Neural crest cell (in vitro differentiated cells): ENCODE measurements around the gene WFDC2. TPM values are rescaled to one million over a fixed set of nuclear protein-coding genes. Genes with fewer than 3 reads are reported as not detected.

Source experiments
- DNase-seq: peaks from one replicate; pipeline ENCODE4 v3.0.0; 2021; ENCODE audit warnings: low read depth, mixed read lengths, low spot score
- H3K27ac Mint-ChIP-seq: one replicate; pipeline ENCODE4 v1.8.0; 2021; ENCODE audit warnings: mild to moderate bottlenecking, mixed read lengths; ENCODE audit not compliant: unreplicated experiment
- H3K27me3 Mint-ChIP-seq: 2 replicates; pipeline ENCODE4 v1.8.0; 2021; ENCODE audit warnings: low read depth, mild to moderate bottlenecking, mixed read lengths
- H3K36me3 Mint-ChIP-seq: 2 replicates; pipeline ENCODE4 v1.8.0; 2021; ENCODE audit warnings: low read depth, mild to moderate bottlenecking, mixed read lengths
- H3K4me1 Mint-ChIP-seq: 2 replicates; pipeline ENCODE4 v1.8.0; 2021; ENCODE audit warnings: mixed read lengths
- H3K4me3 Mint-ChIP-seq: one replicate; pipeline ENCODE4 v1.8.0; 2021; ENCODE audit warnings: mild to moderate bottlenecking, mixed read lengths
- H3K9me3 Mint-ChIP-seq: 2 replicates; pipeline ENCODE4 v1.8.0; 2021; ENCODE audit warnings: mixed read lengths
- total RNA-seq: library from RNA; stranded (reverse); gene quantifications from 2 replicates; pipeline ENCODE4 v1.2.1, GENCODE V29; 2021
- TF ChIP-seq, protein P1 (sequence below): fragments of 200-600 bp; sonication (generic); conservative IDR thresholded peaks from 2 replicates; pipeline ENCODE4 v1.5.0; 2021; ENCODE audit warnings: antibody characterized with exemption, mild to moderate bottlenecking

Gene WFDC2
- total RNA-seq, 1 donor from 2014 or later, result 7.4 TPM

DNA sequence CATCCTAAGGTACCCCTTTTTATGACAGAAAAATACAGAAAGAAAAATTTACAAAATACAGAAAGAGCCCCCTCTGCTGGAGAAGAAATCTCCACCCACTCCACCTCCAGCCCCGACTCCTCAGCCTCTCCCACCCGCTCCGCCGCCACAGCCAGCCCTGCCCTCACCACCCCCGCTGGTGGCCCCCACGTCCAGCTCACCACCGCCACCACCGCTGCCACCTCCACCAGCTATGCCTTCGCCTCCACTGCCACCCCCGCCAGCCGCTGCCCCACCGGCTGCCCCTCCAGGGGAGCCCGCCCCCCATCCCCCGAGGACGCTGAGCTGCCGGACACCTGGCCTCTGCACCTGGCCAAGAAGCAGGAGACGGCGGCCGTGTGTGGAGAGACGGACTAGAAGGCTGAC, 17.7 kb downstream of the WFDC2 start:
- DNase-seq, result no peak
- Mint-ChIP-seq H3K9me3 (no peaks in the 10 kb centered on the region), H3K4me3 (no peak overlapping the region), H3K4me1 (no peaks in the 10 kb centered on the region), H3K27me3 (no peaks in the 10 kb centered on the region), H3K27ac (no peak overlapping the region), H3K36me3 (no peaks in the 10 kb centered on the region)
- TF ChIP-seq, protein P1, sequence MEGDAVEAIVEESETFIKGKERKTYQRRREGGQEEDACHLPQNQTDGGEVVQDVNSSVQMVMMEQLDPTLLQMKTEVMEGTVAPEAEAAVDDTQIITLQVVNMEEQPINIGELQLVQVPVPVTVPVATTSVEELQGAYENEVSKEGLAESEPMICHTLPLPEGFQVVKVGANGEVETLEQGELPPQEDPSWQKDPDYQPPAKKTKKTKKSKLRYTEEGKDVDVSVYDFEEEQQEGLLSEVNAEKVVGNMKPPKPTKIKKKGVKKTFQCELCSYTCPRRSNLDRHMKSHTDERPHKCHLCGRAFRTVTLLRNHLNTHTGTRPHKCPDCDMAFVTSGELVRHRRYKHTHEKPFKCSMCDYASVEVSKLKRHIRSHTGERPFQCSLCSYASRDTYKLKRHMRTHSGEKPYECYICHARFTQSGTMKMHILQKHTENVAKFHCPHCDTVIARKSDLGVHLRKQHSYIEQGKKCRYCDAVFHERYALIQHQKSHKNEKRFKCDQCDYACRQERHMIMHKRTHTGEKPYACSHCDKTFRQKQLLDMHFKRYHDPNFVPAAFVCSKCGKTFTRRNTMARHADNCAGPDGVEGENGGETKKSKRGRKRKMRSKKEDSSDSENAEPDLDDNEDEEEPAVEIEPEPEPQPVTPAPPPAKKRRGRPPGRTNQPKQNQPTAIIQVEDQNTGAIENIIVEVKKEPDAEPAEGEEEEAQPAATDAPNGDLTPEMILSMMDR, result peak; percentile 61

DNA sequence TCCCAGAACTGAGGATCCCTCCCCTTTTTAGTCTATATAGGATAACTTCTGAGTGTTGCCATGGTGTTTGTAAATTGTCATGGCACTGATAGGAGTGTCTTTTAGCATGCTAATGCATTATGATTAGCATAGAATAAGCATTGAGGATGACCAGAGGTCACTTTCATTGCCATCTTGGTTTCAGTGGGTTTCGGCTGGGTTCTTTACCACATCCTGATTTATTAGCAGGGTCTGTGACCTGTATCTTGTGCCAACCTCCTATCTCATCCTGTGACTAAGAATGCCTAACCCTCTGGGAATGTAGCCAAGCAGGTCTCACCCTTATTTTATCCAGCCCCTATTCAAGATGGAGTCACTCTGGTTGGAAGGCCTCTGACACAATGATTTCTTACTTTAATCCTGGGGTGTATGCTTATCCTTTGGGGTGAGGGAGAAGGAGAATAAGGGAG, 19.6 kb downstream of the WFDC2 start:
- no peak for DNase-seq
- H3K36me3 Mint-ChIP-seq, result no peaks in the 10 kb centered on the region
- H3K27ac Mint-ChIP-seq, result no peak overlapping the region
- no peaks in the 10 kb centered on the region for H3K4me1 Mint-ChIP-seq
- TF ChIP-seq, protein P1, result no peak
- H3K4me3 Mint-ChIP-seq, result no peak overlapping the region
- H3K9me3 Mint-ChIP-seq, result no peaks in the 10 kb centered on the region
- H3K27me3 Mint-ChIP-seq, result no peaks in the 10 kb centered on the region

DNA sequence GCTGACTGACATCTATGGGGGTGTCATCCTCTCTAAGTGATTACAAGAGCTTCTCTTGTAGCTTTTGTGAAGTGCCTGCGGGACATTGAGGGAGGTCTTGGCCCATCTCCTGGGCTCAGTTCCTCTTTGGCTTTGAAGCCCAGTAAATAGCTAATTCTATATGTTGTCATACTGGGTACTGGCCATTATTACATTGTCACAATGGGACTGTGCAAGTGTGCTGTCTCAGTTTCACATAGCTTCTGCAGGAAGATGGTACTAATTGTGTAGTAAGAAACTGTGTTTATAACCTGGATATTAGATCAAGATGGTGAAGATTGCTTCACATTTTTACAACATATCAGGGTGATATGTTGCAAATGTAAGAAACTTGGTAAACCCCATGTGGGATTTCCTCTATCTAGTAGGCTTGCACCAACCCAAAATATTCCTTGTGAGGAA, 26.0 kb downstream of the WFDC2 start:
- Mint-ChIP-seq H3K36me3 (no peaks in the 10 kb centered on the region), H3K4me1 (no peaks in the 10 kb centered on the region), H3K9me3 (no peaks in the 10 kb centered on the region), H3K4me3 (no peak overlapping the region), H3K27me3 (peaks cover 24% of the 10 kb centered on the region), H3K27ac (no peak overlapping the region)
- TF ChIP-seq, protein P1, result no peak
- DNase-seq, result no peak

DNA sequence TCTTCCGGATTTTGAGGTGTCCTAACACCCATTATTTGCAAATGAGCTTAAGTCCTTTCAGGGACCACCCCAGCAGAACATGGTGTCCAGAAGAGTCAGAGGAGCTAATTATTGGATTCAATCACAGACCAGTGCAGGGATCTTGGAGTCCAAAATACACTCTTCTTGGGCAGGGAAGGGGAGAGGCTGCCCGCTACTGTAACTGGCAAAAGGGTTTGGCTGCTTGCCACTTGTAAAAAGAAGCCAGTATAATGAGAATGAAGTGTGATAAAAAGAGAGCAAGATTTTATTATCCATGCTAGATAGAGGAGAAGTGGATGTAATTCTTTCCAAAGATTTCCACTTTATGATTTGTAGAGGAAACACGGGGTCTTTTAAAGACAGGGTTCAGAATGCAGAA, 26.6 kb downstream of the WFDC2 start:
- Mint-ChIP-seq H3K9me3 (no peaks in the 10 kb centered on the region), H3K27me3 (peaks cover 27% of the 10 kb centered on the region), H3K27ac (no peak overlapping the region), H3K36me3 (no peaks in the 10 kb centered on the region), H3K4me3 (no peak overlapping the region), H3K4me1 (no peaks in the 10 kb centered on the region)
- TF ChIP-seq, protein P1, result no peak
- DNase-seq, result no peak

DNA sequence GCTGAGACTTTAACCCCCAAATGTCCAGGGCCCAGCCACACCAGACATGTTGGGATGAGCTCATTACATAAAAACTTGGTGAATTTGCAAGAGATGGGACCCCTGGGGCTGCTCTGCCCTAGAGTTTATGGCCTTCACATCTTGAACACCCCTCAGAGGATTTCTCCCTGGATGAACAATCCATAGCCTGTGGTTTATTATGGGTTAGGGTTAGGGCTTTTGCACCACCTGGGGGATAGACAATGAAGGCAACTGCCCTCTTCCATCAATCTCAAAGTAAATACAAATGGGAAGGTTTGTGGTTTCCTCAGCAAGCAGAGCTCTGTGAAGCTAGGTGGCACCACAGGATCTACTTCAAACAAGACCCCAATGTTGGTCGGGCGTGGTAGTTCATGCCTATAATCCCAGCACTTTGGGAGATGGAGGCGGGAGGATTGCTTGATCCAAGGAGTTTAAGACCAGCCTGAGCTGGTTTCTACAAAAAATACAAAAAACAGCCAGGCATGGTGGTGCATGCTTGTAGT, 28.5 kb downstream of the WFDC2 start:
- H3K4me1 Mint-ChIP-seq, result no peaks in the 10 kb centered on the region
- no peak overlapping the region for H3K4me3 Mint-ChIP-seq
- H3K36me3 Mint-ChIP-seq, result no peaks in the 10 kb centered on the region
- peaks cover 35% of the 10 kb centered on the region for H3K27me3 Mint-ChIP-seq
- no peak overlapping the region for H3K27ac Mint-ChIP-seq
- H3K9me3 Mint-ChIP-seq, result no peaks in the 10 kb centered on the region
- TF ChIP-seq, protein P1, result no peak
- no peak for DNase-seq

DNA sequence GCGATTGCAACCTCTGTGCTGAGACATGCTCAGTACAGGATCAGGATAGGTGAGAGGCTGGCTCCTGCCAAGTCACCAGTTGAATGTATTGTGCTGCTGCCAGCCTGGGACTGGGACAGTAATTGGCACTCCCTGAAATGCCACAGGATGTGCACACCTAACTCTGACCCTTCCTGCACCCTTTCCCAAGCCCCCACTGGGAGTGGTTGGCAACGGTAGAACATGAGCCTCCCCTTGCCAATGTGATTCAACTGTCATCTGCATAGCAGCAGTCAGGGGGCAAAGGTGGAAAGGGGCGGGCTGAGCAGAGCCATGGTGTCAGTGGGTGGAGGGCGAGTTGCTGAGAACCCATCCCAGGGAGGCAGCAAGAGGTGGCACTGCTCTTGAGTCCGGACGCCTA, 30.5 kb downstream of the WFDC2 start:
- no peaks in the 10 kb centered on the region for H3K36me3 Mint-ChIP-seq
- H3K4me3 Mint-ChIP-seq, result no peak overlapping the region
- H3K4me1 Mint-ChIP-seq, result no peaks in the 10 kb centered on the region
- no peak for DNase-seq
- no peaks in the 10 kb centered on the region for H3K9me3 Mint-ChIP-seq
- H3K27ac Mint-ChIP-seq, result no peak overlapping the region
- TF ChIP-seq, protein P1, result no peak
- peaks cover 40% of the 10 kb centered on the region for H3K27me3 Mint-ChIP-seq
